ENCODE measurements around the gene OSBPL2.

OSBPL2 gene

DNA sequence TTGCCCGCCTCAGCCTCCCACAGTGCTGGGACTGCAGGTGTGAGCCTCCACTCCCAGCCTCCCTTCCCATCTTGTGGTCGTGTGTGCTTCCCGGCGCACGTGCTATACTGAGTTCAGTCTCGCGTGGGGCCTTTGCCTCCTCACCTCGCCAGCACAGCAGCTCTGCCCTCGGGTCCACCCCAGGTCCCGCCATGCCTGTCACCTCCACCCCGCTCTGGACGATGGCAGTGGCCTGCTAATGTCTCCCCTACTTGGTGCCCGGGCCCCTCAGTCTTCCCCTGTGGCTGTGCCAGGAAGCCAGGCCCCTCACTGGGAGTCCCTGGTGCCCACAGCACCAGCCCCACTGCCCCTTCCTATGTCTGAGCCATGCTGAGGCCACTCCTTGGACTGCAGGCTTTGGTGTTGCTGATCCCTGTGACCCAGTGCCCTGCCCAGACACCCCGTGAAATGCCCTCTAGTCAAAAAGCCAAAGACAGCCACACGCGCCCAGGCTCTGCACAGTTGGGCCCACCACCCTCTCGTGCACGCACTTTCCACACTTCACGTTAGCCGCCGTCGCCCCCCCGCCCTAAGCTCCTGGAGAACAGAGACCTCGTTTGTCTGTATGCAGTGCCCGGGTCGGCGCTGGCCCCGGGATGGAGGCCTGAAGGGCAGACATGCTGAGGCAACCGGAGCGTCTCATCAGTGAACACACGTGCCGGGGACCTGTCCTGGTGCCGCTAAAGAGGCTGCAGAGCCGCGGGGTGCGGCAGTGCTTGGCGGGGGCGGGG lies 32.5 kb upstream of the OSBPL2 start:
- in situ Hi-C loops (cut with HindIII; ENCODE audit: low sequenced_read_pairs): loop anchor here (10.0 kb wide), 1 partner anchor 89 kb away; no protein-coding TSS in a partner anchor

GRCh38 chr20:62206388-62206775 lies 31.9 kb upstream of the OSBPL2 start:
- in situ Hi-C loops (cut with HindIII; ENCODE audit: low sequenced_read_pairs): loop anchor here (10.0 kb wide), 1 partner anchor 88 kb away; no protein-coding TSS in a partner anchor

- in situ Hi-C loops (cut with HindIII; ENCODE audit: low sequenced_read_pairs): loop anchor here (10.0 kb wide), 1 partner anchor 87 kb away; no protein-coding TSS in a partner anchor
These were observed 30.1 kb upstream of the OSBPL2 start for GRCh38 chr20:62208061-62208794.

GRCh38 chr20:62208795-62209755 lies 29.2 kb upstream of the OSBPL2 start:
- in situ Hi-C loops (cut with HindIII; ENCODE audit: low sequenced_read_pairs): loop anchor here (10.0 kb wide), 1 partner anchor 86 kb away; no protein-coding TSS in a partner anchor

DNA sequence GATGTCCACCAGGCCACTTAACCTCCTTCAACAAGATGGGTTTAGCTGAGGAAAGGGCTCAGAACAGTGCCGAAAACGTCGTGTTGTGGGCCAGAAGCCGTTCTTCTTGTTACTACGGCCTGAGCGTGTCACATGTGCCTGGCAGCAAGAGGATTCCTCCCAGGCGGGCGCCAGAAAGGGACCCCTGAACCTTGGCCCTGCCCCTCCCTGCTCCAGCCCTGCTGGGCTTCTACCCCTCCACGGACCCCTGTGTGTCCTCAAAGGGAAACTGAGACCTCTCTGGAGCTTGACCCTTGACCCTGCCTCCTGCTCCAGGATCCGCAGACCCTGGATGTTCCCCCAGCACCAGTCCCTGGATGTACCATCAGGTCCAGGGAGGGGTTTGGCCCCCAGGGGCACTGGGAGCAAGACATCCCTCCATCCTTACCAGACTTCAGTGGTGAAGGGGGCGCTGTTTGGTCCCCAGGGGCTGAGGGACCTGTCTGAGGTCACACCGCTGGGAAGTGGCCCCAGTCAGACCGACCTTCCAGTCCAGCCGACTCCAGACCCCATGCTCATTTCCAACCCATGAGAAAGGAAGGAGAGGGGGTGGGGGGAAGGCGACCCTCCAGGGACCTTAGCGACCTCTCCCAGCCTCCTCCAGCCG lies 28.3 kb upstream of the OSBPL2 start:
- in situ Hi-C loops (cut with HindIII; ENCODE audit: low sequenced_read_pairs): loop anchor here (10.0 kb wide), 1 partner anchor 85 kb away; no protein-coding TSS in a partner anchor

DNA sequence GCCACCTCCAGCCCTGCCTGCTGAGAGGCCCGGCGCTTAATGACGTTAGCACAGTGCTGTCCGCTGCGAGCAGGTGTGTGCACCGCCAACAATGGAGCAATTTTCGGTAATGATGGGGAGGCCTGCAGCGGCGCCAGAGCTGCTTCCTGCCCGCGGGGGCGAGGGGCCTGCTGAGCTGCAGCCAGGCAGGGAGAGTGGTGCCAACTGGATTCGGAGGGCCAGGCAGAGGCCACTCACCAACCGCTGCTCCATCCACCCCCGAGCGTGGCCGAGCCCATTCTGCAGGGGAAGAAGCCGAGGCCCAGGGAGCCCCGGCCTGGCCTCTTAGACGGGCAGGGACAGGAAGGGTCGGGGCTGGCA lies 27.8 kb upstream of the OSBPL2 start:
- in situ Hi-C loops (cut with HindIII; ENCODE audit: low sequenced_read_pairs): no loop called here

DNA sequence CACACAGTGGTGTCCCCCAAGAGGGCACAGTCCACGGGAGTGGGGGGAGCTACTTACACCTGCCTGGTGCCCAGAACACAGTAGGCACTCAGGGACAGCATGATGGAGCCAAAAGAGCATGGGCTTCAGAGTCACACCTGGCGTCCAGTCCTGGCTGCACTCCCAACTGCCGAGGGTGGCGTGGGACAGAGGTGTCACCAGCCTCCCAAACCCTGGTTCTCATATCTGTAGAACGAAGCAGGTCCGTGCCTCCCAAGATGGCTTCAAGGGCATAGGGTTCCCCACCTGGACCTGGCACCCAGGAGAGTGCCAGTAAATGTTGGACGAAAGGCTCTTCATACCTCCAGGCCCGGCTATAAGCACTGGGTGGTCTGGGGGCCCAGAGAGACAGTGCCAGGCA lies 27.1 kb upstream of the OSBPL2 start:
- in situ Hi-C loops (cut with HindIII; ENCODE audit: low sequenced_read_pairs): no loop called here

- in situ Hi-C loops (cut with HindIII; ENCODE audit: low sequenced_read_pairs): no loop called here
These were observed 26.5 kb upstream of the OSBPL2 start for GRCh38 chr20:62211769-62212288.

GRCh38 chr20:62212299-62212698 lies 26.0 kb upstream of the OSBPL2 start:
- in situ Hi-C loops (cut with HindIII; ENCODE audit: low sequenced_read_pairs): no loop called here

GRCh38 chr20:62214067-62214466 lies 24.3 kb upstream of the OSBPL2 start:
- in situ Hi-C loops (cut with HindIII; ENCODE audit: low sequenced_read_pairs): no loop called here

- in situ Hi-C loops (cut with HindIII; ENCODE audit: low sequenced_read_pairs): no loop called here
These were observed 23.0 kb upstream of the OSBPL2 start for GRCh38 chr20:62215020-62215990.

DNA sequence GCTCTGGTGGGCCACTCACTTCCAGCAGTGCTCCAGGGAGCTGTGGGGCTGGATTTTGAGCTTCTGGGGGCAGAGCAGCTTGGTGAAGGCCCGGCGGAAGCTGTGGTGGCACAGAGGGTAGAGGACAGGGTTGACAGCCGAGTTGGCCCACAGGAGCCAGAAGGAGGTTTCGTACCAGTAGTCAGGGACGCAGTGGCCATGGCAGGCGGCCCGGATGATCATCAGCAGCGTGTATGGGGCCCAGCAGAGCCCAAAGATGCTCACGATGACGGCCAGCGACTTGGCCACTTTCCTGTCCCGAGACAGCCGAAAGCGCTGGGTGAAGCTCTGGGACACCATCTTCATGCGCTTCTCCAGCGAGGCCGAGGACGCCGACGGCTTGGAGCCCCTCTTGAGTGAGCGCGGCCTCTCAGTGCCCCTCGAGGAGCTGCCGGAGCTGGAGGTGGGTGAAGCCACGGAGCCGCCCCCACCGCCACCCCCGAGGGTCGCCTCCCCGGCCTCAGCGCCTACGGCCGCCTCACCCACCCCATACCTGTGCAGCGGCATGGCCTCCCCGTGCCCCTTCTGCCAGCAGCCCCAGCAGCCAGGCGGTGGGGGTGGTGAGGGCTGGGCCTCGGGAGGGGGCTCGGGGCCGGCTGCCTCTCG lies 22.2 kb upstream of the OSBPL2 start:
- in situ Hi-C loops (cut with HindIII; ENCODE audit: low sequenced_read_pairs): no loop called here

GRCh38 chr20:62216636-62217566 lies 21.4 kb upstream of the OSBPL2 start:
- in situ Hi-C loops (cut with HindIII; ENCODE audit: low sequenced_read_pairs): no loop called here

DNA sequence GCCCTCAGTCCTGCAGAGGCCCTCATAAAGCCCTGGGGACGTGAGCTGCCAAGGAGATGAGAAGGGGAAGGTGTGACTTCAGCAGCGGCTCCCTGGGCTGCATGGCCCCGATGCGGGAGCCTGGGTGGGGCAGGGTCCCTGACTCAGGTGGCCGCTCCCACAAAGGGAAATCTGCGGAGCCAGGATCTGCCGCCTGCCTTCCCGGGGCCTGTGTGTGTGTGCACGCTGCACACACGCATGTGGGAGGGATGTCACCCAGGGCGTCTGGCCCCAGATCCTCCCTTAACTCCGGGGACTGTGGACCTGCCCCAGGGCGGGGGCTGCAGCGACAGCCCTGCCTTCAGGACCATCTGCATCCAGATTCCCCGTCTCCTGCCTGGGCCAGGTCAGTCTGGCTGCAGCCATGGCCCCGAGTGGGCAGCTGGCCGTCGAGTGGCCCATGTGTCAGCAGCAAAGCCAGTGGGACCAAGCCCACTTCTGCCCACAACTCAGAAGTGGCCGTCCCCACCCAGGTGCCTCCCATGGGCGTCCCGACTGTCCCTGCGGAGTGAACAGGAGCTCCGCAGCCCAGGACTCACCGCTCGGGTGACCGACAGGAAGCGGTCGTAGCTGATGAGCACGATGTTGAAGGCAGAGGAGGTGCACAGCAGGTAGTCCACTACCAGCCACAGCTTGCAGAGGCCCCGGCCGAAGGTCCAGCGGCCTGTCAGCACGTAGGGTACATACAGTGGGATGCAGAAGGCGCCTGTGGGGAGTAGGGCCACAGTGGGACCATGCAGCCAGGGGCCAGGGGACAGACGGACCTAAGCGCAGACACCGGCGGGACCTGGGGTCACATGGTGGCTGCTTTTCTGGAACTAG lies 20.2 kb upstream of the OSBPL2 start:
- in situ Hi-C loops (cut with HindIII; ENCODE audit: low sequenced_read_pairs): no loop called here

DNA sequence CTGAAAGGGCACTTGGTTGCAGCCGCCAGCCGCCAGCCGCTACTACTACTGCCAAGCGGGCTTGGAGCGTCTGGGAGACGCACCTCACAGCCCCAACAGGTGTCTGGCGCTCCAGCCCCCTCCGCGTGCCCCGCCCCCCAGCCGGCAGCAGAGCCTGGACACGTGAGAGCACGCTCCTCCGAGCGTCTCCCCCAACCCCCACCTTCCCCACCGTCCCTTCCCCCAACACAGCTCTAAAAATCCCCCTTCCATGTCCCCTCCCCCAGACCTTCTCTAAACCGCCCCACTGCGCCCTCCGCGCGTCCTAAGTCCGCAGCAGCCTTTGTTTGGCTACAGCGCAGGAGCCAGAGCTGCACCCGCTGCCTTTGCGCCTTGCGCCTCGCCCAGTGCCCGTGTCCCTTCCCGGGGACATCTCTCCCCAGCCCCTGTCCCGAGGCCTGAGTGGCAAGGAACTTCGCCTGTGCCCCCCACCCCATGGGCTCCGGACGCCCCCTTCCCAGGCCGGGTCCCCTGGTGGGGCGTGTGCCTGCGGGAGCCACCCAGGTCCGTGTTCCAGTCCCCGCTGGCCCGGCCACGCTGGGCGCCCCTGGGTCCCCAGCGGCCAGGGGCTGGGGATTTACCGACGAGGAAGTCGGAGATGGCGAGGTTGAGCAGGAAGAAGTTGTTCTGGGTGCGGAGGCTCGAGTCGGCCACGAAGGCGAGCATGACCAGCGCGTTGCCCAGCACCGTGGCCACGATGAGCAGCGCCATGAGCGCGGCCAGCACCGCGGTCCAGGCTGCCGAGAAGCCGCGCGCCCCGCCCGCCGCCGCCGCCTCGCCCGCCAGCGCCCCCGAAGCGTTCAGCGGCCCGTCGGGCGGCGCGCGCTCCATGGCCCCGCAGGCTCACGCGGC lies 19.0 kb upstream of the OSBPL2 start:
- in situ Hi-C loops (cut with HindIII; ENCODE audit: low sequenced_read_pairs): no loop called here

Data from endothelial cell of hepatic sinusoid (primary cell).